Colon (tissue), 2 donors: ENCODE data around the gene MYO7B.
"Not testable (repeated sequence)": the region's sequence is repeated elsewhere in the genome, so short reads cannot be mapped to it uniquely, and the experiment has no call there.

ENCODE experiments used
- FAIRE-seq: peaks from 2 replicates; lab custom pipeline; 2012; peaks lifted over from hg19 to GRCh38; lab: Jason Lieb, UNC
- donor health status: control.
- donor health status: control.

MYO7B gene

DNA sequence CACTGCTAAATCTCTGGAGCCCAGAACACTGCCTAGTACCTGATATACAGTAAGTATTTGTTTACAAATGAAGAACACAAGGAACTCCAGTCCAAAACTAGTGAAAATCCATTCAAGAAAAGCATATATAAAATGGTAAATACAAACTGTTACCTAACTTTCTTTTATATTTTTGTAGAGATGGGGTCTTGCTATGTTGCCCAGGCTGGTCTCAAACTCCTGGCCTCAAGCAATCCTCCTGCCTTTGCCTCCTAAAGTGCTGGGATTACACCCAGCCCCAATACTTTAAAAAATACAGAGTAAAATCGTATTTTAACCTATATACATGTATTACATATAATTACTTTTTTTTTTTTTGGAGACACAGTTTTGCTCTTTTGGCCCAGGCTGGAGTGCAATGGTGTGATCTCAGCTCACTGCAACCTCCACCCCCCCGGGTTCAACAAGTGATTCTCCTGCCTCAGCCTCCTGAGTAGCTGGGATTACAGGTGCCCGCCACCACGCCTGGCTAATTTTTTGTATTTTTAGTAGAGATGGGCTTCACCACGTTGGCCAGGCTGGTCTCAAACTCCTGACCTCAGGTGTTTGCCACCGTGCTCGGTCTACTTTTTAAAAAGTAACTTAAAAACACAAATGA, 11.2 kb upstream of the MYO7B start:
- not testable (repeated sequence) for FAIRE-seq

DNA sequence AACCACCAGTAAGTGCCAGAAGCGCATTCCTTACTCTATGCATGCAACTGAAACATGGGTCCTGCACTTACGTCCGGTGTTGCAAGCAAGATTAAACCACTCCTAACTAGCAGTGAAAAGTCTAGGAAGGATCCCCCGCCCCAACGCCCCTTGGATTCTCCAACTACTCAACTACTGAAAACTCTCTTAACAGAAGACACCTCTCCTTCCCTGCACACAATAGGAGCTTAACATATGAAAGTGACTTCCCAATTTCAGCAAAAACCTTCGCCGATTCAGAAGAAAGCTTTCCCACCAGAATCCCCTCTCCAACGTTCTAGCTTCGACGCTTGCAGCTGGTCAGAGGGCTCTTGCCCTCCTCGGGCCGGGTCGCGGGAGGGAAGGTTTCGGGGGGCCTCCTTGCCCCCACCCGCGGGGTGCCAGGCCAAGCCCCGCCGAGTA, 9.8 kb upstream of the MYO7B start:
- FAIRE-seq = no peak

DNA sequence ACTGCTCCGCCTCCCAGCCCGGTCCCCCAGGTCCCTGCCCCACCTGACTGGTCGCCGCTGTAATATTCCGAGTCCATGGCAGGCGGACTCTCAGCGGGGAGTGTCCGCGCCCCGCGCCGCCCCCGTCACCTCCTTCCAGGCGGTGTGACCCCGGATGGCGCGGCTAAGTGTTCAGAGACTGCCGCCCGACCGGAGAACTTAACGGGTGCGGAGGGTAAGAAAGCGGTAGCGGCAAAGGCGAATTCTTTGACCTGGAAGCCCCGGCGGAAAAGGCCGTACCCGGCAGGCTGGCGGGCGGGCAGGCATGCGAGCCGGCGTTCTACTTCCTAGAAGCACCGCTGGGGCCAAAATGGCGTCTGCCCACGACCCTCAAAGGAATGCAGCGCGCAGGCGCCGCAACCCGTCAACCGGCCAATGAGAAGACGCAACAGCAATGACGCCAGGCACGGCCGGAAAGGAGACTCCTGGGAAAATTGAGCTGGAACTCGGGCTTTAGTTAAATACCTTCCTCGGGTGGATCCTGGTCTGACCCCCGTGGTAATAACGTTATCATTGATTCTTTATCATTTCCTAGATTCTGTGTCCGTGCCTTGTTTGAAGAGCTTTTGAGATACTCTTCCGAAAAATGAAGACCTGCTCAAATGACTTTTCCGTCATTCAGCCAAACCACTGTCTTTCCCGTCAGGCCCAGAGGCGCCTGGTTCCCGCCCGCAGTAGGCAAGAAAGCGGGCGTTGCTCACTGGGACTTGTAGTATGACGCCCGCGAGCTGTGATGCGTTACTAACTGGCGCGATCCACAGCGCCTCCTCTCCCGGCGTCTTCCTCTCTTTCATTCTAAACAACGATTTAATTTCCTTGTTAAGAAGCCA, 9.1 kb upstream of the MYO7B start, which contains the start of gene IWS1:
Gene IWS1, minus strand, starts transcription at position 358 of the 869 bp plus-strand sequence. Its CDS starts 281 bp downstream, at position 77.
- no peak for FAIRE-seq

DNA sequence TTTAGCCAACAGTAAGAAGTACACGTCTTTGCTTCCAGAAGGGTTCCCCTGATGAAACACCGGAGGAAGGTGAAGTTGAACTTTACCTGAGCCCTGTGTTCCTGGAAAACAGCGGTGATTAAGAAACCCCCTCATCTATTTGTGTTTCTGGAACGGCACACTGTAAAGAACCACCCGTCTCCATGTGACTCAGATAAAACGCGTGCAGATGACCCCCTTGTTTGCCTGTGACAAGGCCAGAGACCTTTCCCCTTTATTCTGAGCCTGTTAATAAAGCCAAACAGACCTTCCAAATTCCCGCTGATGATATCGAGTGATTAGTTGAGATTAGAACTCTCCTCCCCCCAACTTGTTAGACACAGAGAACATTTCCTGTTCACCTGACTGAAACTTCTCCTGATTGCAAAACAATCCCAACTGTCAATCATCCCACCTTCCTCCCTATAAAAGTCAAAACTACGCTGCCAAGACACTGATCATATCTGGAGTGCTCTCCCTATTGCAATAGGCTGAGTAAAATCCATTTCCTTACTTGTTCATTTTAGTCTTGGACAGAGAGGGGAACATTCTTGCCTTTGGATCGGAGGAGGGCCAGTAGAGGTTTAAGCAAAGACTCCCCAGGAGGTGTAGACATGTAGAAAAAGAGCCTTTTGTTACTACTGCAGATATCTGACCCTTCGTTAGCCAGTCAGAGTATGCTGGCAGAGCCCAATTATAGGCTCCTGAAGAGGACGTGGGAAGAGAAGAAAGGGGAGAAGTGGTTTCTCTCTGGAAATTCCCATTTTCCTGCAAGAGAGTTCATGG, 8.3 kb upstream of the MYO7B start:
- FAIRE-seq = no peak

DNA sequence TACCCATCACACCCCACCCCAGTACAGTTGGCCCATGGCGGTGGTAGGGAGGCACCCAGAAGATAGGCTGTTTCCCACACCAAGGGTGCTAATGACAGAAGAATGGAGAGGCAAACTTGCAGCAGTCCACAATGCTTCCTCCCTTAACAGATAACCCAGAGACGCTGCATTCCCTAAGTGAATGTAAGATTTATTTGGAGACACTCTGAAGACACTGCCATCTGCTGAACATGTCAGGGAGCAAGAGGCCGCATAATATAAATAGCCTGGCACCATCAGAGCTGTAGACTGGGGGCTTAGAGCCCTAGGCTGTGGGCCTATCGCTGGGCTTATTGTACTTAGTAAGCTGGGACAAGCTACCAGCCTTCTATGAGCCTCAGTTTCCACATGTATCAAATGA, 7.0 kb upstream of the MYO7B start:
- no peak for FAIRE-seq

DNA sequence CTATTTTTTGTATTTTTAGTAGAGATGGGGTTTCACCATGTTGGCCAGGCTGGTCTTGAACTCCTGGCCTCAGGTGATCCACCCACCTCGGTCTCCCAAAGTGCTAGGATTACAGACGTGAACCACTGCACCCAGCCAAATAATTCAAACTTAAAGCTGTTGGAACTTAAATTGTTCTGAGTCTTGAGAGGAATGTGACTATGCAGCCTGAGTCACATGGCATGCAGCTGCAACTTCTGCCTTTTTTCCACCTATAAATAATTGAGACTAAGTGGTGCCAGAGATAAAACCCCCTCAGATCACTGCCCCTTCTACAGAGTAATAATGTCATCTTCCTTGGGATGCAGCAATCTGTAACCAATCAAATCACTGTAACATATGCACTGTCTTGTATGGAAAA, 6.1 kb upstream of the MYO7B start:
- FAIRE-seq = not testable (repeated sequence)

DNA sequence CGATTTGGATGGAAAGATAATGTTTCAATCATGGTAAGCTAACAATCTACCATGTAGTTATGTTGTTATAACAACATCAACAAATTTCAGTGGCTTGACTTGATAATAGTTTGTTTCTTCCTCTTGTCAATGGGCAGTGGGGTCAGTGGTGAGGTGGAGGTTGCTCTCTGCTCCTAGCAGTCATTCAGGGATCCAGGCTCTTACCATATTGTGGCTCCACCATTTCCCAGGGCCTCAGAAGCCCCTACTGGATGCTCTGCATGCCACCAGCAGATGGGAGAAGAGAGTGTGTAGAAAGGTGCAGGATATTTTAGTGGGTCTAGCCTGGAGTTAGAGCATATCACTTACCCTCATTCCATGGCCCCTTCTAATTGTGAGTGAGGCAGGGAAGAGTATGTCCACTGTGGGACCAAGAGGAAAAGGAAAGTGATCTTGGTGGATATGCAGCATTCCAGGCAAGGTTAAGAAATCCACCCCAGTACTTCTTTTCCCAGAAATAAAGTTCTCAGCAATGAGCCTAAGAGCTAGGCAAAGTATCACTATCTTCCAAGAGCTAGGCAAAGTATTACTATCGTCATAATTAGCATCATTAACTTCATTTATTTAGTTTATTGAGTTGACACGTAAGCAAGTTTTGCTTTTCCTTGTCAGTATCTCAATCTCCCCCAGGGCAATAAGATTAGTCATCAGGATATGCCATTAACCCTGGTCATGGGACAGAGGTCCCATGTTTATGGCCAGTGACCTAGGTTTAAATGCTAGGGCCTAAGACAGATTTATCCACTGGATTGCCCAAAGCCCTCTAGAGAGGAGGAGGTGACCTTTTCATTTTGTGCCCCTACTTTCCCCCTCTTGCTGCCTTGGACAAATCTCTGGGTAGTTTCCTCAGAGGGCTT, 5.0 kb upstream of the MYO7B start:
- no peak for FAIRE-seq

DNA sequence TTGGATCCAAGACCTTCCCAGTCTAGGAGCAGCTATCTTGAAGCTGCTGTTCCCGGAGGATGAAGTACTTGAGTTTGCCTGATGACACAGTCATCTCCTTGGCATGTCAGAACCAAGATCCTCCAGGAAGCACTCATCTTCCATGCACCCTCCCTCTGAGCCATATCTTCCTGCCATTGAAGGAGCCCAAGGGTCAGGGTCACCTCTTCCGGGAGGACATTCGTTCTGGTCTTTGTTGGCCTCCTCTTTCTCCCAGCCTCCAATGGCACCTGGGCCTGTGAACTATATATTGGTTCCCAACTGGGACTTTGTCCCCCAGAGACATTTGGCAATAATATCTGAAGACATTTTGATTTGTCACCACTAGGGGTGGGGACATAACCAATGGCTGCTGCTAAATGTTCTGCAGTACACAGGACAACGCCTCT, 4.2 kb upstream of the MYO7B start:
- FAIRE-seq = no peak

DNA sequence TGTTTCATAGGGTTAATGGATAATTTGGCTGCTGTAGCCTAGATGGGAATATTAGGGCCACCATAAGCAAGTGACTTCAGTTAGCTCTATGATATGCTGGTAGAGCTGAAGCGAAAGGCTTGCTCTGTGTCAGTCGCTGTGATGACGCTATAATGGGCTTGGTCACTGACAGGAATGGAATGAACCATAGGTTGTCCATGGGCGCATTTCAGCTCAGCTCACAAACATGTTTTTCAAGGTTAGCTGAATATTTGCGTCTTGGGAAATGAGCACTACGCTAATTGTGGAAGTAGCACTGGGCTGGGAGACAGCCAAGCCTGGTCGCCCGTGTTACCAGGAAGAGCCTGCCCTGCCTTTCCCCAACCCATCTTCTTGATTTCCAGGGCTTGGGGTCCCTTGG, 3.2 kb upstream of the MYO7B start:
- no peak for FAIRE-seq

DNA sequence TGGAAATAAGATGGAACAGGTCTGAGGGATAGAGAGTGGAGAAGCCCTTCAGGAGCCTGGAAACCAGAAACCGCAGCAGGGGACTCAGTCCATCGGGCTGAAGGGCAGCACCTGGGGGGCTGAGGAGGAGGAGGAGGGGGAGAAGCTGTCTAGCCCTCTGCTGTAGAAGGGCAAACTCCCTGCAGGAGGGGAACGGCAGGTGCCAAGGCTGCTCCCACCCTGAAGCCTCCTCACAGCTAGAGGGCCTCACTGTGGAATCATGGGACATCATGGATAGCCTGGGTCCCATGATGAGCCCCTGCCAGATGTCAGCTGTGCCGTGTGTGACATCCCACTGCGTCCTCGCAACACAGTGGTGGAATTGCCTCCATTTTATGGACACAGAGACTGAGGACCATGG, 435 bp downstream of the MYO7B start:
- FAIRE-seq = no peak

DNA sequence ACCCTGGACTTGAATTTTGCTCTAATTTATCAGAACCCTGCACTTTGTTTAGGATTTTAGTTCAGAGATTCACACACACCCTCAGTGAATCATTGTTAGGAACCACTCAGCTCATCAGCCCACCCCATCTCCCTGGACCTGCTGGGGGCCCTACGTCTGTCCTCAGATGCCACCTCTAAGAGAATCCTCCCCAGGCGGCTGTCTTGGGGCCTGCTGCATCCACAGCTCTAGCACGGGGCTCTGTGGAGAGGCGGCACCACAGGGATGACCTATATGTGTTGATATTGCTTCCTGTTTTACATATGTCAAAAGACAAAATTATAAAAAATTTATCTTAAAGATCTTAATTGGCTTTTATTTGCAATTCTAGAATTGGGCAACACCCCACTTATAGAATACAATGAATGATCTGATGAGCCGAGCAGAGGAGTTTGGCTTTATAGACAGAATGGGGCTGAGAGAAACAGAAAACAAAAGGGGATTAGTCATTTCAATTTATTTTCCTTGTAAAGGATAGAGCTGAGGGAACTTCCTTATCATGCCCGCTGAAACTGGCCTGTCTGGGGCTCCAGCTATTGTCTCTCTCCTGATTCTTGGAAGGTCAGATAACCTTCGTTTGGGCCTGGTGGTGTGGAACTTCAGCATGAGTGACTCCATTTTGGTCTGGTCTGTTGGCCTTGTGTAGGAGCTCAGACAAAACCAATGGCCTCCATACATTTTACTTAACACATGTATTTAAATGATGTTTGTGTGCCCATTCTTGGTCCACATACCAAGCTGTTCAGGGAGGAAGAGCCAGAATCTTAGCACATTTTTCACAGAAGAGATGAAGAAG, 1.4 kb downstream of the MYO7B start:
- FAIRE-seq = no peak

DNA sequence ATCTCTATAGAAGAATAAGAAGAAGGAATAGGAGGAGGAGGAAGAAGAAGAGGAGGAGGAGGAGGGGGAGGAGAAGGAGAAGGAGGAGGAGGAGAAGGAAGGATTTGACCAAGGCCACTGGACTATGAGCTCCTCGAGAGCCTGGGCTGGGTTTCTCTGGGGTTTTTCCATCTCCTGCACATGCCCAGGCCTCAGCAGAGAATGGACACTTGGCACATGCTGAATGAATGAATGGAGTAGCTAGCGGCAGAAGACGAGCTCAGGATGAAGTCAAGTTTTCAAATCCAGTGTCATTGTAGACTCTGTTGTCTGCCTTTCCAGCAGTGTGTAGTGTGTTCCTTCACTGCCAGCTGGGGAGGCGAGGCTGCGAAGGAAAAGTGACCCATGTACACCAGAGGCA, 2.2 kb downstream of the MYO7B start:
- no peak for FAIRE-seq

DNA sequence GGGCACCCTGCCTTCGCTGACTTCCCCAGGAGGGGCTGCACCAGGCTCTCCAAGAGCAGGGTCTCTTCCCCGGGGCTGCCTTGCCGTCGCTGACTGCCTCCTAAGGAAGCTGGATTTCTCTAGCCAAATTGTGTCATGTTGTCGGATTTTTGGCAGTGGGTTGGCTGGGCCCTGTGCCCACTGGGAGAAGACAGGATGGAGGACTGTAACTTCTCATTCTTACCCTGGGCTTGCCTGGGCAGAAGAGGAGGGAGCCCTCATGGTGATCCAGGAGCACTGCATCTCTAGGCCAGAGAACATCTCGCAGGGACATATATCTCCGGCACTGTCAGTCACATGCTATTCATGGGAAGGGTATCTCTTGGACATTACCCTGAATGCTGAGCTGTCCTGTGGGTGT, 6.3 kb downstream of the MYO7B start:
- no peak for FAIRE-seq

DNA sequence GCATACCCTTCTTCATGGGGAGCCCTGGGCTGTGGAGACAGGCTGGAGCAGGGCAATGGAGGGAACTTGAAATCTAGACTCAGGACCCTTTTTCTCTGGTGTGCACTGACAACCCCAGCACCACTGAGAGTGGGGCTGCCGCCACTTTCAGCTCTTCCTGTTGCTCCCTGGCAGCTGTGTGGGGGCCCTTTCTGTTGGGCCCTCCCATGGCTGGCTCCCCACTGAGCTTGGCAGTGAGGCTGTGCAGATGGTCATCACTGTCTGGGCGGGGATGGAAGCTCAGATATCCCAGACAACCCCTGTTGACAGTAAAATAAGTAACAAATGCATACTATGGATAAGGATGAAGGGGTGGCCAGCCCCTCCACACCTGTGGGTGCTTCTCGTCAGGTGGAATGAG, 6.7 kb downstream of the MYO7B start:
- no peak for FAIRE-seq

DNA sequence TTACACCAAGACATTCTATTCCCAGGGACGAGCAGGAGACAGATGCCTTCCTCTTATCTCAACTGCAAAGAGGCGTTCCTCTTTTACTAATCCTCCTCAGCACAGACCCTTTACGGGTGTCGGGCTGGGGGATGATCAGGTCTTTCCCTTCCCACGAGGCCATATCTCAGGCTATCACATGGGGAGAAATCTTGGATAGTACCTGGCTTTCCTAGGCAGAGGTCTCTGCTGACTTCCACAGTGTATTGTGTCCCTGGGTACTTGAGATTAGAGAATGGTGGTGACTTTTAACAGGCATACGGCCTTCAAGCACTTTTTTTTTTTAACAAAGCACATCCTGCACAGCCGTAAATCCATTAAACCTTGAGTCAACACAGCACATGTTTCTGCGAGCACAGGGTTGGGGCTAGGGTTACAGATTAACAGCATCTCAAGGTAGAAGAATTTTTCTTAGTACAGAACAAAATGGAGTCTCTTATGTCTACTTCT, 7.6 kb downstream of the MYO7B start:
- FAIRE-seq = not testable (repeated sequence)

DNA sequence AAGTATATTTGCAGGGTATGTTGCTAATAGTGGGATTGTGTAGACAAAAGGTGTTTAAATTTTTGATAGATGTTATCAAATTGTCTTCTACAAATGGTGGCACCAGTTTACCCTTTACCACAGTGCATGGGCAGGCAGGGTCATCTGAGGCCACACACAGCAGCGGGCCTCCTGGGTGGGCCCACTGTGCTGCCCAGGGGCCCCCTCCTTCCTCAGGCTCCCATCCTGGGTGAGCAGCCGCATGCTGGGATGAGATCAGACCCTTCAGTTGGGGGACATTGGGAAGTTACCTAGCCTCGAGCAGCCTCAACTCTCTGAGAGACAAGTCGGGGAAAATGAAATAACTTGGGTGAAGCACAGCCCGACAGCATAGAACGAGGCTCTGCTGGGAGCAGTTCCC, 9.7 kb downstream of the MYO7B start:
- FAIRE-seq = no peak

DNA sequence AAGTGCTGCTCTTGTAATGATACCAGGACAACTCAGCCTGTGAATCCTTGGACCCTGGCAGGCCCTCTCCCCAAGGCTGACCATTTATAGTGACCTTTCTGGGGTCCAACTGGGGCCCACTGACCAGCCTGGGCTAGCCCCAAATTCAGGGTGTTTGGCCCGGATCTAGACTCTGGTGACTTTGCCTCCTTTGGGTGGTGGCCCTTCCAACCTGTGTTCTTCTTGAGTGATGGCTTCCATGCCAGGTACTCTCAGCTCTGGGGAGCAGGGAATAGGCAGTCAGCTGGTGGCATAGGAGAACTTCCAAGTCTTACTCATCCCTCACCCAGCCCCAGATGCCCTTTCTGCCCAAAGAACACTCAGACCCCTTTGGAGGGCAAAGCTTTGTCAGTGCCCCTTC, 10.3 kb downstream of the MYO7B start:
- no peak for FAIRE-seq

DNA sequence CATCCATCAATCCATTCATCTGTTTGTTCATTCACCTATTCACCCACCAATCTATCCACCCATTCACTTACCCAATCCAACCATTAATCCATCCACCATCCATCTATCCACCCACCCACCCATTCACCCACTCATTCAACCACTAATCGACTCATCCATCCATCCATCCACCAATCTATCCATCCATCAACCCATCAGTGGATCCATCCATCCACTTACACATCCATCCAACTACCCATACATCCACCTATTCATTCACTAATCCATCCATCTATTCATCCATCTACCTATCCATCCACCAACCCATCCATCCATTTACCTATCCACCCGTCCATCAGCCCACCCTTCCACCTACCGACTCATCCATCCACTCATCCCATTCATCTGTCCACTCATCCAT, 11.3 kb downstream of the MYO7B start:
- FAIRE-seq = no peak

DNA sequence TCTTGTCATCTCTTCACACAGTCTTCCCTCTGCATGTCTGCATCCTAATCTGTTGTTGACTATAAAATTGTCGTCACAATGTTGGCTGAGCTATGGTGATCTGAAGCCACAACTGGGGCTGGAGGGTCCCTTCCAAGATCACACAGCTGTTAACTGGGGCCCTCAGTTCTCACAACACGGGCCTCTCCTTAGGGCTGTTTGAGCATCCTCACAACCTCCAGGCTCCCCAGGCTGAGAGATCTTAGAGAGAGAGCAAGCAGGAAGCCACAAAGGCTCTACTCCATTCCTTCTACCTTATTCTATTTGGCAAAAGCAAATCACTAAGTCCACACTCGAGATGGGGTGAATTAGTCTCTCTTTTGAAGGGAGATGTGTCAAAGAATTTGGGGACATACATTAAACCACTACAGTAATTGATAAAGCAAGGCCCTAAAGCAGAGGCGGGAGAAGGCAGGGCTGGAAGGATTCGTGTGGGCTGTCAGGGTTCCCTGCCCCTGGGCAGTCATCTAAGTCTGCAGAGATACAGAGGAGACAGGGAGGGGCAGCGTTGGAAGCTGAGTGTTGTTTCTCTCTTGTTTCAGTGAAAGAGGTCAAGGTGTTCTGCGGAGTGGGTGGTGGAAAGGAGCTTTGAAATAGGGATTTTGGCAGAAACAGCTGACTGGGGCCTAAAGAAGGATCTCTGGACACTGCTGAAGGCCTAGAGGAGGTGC, 15.9 kb downstream of the MYO7B start:
- no peak for FAIRE-seq

DNA sequence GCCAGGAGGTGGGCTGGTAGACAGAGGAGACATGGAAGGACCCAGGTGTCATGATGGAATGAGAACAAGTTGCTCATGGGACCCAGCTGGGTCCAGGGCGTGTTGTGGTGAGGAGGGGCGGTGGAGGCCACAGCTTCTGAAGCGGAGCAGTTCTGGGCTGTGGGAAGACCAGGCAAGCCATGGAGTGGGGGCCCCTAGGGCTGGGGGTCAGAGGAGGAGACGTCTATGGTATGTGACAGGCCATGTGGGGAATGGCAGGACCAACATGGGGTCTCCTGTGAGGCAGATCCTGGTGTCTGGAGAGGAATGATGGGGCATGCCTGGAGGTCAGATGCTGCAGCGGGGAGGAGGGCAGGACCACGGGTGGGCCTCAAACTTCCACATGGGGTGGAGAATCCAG, 16.9 kb downstream of the MYO7B start:
- no peak for FAIRE-seq
